Activated T-helper 17 cell treated with anti-CD3 and anti-CD28 coated beads, Interleukin-2, amount 50 U/mL, for 72 hours (primary cell): ENCODE data around the gene TRMT2A. TPM values are rescaled to one million over a fixed set of nuclear protein-coding genes. Genes with fewer than 3 reads are reported as not detected.
"Not testable (repeated sequence)": the region's sequence is repeated elsewhere in the genome, so short reads cannot be mapped to it uniquely, and the experiment has no call there.

ENCODE experiments used
- ATAC-seq: fragments of 150-1000 bp; cut with Tn5 transposase; replicated peaks from 2 replicates; pipeline ENCODE4 v1.10.0; 2021; ENCODE audit warnings: mild to moderate bottlenecking, moderate library complexity
- H3K27ac Mint-ChIP-seq: one replicate; pipeline ENCODE4 v1.8.0; 2022; ENCODE audit warnings: mixed read lengths
- H3K27me3 Mint-ChIP-seq: one replicate; pipeline ENCODE4 v1.8.0; 2022; ENCODE audit warnings: mixed read lengths
- H3K36me3 Mint-ChIP-seq: one replicate; pipeline ENCODE4 v1.8.0; 2022; ENCODE audit warnings: low read depth, mild to moderate bottlenecking, mixed read lengths
- H3K4me1 Mint-ChIP-seq: one replicate; pipeline ENCODE4 v1.8.0; 2022; ENCODE audit warnings: mixed read lengths
- H3K4me3 Mint-ChIP-seq: one replicate; pipeline ENCODE4 v1.8.0; 2022; ENCODE audit warnings: mild to moderate bottlenecking, mixed read lengths
- H3K9me3 Mint-ChIP-seq: one replicate; pipeline ENCODE4 v1.8.0; 2022; ENCODE audit warnings: mixed read lengths
- total RNA-seq, 2 donors: library from RNA; stranded (reverse); gene quantifications; one replicate each; pipeline ENCODE4 v1.2.3, GENCODE V29; 2022

Gene TRMT2A
- total RNA-seq, 2 donors from 2014 or later, result 71.7 to 110 TPM

DNA sequence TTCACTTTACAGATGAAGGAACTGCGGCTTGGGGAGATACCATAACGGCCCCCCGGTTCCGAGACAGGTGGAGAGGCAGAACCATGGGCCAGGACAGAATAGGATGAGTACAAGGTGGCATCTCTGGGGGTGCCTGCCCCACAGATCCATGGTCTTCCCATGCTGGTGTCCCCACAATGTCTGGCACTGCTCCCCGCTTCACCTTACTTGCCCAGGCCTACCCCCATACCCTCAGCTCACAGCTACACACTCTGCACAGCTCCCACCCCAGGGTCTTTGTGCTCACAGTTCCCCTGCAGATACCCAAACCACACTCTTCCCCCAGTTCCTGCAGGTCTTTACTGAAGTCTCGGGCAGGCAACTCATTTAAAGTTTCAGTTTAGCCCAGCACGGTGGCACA, 48.4 kb downstream of the TRMT2A start:
- no peak for ATAC-seq
- Mint-ChIP-seq H3K4me1 (no peaks in the 10 kb centered on the region), H3K9me3 (no peaks in the 10 kb centered on the region), H3K4me3 (no peak overlapping the region), H3K27me3 (no peaks in the 10 kb centered on the region), H3K36me3 (no peaks in the 10 kb centered on the region), H3K27ac (no peak overlapping the region)

DNA sequence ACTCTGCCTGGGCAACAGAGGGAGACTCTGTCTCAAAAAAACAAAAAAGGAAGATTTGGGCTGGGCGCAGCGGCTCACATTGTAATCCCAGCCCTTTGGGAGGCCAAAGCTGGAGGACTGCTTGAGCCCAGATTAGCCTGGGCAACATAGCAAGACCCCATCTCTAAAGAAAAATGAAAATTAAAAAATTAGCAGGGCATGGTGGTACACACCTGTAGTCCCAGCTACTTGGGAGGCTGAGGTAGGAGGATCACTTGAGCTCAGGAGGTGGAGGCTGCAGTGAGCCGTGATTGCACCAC, 49.7 kb downstream of the TRMT2A start:
- not testable (repeated sequence) for H3K27me3 Mint-ChIP-seq, H3K36me3 Mint-ChIP-seq, H3K4me3 Mint-ChIP-seq, H3K4me1 Mint-ChIP-seq, H3K9me3 Mint-ChIP-seq, H3K27ac Mint-ChIP-seq, ATAC-seq

DNA sequence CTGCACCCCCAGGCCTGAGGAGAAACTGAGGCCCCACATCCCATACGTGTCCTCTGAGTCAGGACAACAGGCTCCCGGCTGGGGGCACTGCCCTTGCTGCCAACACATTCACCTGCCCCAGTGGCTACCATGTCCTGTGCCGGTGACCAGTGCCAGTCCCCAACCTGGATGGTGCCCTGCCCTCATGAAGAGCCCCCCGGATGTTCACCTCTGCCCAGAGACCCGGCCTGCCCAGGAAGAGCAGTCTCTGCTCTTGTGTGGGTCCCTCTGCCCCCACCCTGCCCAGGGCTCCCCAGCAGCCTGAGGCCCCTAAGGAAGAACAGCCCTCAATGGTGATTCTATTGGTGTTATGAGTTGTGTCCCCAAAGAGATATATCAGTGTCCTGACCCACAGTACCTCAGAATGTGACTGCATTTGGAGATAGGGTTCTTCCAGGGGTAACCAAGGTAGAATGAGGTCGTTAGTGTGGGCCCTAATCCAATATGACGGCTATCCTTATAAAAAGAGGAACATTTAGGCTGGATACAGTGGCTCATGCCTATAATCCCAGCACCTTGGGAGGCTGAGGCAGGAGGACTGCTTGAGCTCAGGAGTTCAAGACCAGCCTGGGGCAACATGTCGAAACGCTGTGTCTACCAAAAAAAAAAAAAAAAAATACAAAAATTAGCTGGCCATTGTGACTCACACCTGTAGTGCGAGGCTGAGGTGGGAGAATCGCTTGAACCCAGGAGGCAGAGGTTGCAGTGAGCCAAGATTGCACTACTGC, 50.2 kb downstream of the TRMT2A start:
- Mint-ChIP-seq H3K9me3 (no peaks in the 10 kb centered on the region), H3K36me3 (no peaks in the 10 kb centered on the region), H3K27me3 (no peaks in the 10 kb centered on the region), H3K4me1 (no peaks in the 10 kb centered on the region), H3K4me3 (no peak overlapping the region), H3K27ac (no peak overlapping the region)
- no peak for ATAC-seq

DNA sequence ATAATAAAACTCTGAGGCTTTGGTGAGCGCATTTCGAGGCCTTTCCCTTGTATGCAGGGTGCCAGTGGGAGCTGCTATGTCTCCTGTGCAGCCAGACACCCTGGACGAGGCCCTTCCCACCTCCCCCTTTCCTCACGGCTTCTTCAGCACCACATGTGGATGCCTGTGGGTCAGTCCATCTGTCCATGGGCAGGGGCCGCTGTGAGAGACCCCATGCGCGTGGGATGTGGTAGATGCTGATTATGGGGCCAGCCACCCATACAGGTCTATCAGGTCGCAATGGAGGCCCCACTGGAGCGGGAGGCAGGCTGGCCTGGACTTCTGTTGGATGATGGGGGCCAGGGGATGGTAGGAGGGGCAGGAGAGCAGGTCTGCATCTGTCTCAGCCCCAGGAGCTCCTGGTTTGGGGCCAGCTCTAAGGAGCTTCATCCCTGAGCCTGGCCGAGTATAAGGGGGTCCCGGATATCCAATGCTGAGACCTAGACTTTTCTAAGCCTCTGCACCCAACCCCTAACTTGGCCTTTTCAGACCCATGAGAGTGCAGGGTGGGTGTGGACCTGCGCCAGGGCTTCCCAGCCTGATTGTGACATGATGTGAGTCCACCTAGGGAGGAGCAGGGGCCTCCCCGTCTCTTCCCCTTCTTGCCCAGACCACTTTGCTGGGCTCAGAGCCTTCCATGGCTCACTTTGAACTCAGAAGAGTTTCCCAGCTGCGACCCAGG, 51.0 kb downstream of the TRMT2A start:
- H3K4me3 Mint-ChIP-seq, result no peak overlapping the region
- H3K27me3 Mint-ChIP-seq, result no peaks in the 10 kb centered on the region
- no peak overlapping the region for H3K27ac Mint-ChIP-seq
- ATAC-seq, result no peak
- H3K36me3 Mint-ChIP-seq, result no peaks in the 10 kb centered on the region
- no peaks in the 10 kb centered on the region for H3K9me3 Mint-ChIP-seq
- H3K4me1 Mint-ChIP-seq, result no peaks in the 10 kb centered on the region

DNA sequence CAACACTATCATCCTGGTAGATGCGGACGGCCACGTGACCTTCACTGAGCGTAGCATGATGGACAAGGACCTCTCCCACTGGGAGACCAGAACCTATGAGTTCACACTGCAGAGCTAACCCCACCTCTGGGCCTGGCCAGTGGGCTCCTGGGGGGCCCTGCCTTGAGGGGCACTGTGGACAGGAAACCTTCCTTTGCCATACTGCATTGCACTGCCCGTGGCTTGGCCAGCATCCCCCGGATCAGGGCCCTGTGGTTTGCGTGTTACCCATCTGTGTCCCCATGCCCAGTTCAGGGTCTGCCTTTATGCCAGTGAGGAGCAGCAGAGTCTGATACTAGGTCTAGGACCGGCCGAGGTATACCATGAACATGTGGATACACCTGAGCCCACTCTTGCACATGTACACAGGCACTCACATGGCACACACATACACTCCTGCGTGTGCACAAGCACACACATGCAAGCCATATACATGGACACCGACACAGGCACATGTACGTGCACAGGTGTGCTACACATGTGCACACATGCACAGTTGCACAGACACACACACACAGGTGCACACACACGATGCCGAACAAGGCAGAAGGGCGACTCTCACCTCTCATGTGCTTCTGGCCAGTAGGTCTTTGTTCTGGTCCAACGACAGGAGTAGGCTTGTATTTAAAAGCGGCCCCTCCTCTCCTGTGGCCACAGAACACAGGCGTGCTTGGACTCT, 52.3 kb downstream of the TRMT2A start:
- no peak for ATAC-seq
- Mint-ChIP-seq H3K27me3 (no peaks in the 10 kb centered on the region), H3K9me3 (no peaks in the 10 kb centered on the region)

DNA sequence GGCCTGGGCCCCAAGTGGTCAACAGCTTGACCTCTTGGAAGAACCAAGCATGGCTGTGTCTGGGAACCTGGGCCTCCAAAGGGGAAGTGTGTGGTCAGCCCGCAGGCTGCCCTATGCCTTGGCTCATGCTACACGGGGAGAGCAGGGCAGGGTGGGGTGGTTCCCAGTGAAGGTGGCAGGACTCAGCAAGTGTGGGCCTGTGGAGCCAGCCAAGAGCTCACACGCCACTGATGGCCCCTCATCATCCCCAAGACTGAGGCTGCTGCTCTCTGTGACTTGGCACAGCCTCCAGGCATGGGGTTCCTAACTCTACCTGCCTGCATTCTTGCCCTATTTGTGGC, 52.9 kb downstream of the TRMT2A start:
- H3K9me3 Mint-ChIP-seq, result no peaks in the 10 kb centered on the region
- H3K27me3 Mint-ChIP-seq, result no peaks in the 10 kb centered on the region
- peaks cover under 1% of the 10 kb centered on the region for H3K36me3 Mint-ChIP-seq
- no peak overlapping the region for H3K27ac Mint-ChIP-seq
- no peak for ATAC-seq
- H3K4me3 Mint-ChIP-seq, result no peak overlapping the region
- H3K4me1 Mint-ChIP-seq, result no peaks in the 10 kb centered on the region

More for the DNA sequence above, 52.3 kb downstream of the TRMT2A start:
- Mint-ChIP-seq H3K27ac (no peak overlapping the region), H3K36me3 (no peaks in the 10 kb centered on the region), H3K4me1 (no peaks in the 10 kb centered on the region), H3K4me3 (no peak overlapping the region)

DNA sequence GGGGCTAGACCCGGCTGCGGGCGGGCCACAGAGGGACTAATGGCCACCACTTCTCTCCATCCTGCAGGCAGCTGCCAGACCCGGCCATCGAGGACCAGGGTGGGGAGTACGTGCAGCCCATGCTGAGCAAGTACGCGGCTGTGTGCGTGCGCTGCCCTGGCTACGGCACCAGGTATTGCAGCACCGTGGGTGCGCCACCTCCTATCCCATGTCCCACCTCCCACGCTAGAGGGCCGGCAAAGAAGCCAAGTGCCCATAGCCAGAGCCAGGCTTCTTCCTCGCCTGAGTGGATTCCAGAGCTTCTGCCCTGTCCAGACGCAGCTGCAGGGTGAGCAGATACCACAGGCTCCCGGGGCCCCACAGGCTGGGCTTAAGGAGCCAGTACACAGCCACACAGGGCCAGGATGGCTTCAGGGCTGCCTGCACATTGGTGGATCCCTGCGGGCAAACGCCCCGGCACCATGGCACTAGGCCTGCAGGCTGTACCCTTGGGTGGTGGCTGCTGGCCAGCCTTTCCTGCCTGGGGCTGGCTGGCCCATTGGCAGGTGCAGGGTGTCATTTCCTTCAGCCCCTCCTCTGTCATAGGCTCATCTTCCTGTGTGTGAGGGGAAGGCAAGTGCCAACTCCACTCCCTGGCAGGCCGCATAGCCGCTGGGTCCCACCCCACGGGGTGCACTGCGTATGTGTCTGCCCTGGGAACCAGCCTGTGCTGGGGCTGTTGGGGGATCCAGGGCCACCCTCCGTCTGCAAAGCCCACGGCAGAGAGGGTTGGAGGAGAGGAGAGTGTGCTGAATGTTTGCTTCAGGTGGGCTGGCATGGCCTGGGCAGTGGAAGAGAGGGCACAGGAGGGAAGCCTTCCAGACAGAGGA, 53.5 kb downstream of the TRMT2A start:
- Mint-ChIP-seq H3K4me1 (no peaks in the 10 kb centered on the region), H3K36me3 (peaks cover 7% of the 10 kb centered on the region), H3K9me3 (no peaks in the 10 kb centered on the region), H3K27ac (no peak overlapping the region), H3K4me3 (no peak overlapping the region), H3K27me3 (no peaks in the 10 kb centered on the region)
- no peak for ATAC-seq

DNA sequence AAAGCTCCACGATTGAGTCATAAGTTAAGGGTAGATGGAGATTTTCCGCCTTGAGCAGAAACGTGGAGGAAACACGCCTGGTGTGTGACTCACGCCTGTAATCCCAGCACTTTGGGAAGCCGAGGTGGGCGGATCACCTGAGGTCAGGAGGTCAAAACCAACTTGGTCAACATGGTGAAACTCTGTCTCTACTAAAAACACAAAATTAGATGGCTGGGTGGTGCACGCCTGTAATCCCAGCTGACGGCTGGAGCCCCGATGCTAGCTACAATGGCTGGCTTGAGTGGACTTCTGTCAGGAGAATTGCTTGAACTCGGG, 54.3 kb downstream of the TRMT2A start:
- H3K36me3 Mint-ChIP-seq, result peaks cover 15% of the 10 kb centered on the region
- H3K27me3 Mint-ChIP-seq, result no peaks in the 10 kb centered on the region
- no peak overlapping the region for H3K27ac Mint-ChIP-seq
- no peak overlapping the region for H3K4me3 Mint-ChIP-seq
- H3K9me3 Mint-ChIP-seq, result no peaks in the 10 kb centered on the region
- no peaks in the 10 kb centered on the region for H3K4me1 Mint-ChIP-seq
- no peak for ATAC-seq

DNA sequence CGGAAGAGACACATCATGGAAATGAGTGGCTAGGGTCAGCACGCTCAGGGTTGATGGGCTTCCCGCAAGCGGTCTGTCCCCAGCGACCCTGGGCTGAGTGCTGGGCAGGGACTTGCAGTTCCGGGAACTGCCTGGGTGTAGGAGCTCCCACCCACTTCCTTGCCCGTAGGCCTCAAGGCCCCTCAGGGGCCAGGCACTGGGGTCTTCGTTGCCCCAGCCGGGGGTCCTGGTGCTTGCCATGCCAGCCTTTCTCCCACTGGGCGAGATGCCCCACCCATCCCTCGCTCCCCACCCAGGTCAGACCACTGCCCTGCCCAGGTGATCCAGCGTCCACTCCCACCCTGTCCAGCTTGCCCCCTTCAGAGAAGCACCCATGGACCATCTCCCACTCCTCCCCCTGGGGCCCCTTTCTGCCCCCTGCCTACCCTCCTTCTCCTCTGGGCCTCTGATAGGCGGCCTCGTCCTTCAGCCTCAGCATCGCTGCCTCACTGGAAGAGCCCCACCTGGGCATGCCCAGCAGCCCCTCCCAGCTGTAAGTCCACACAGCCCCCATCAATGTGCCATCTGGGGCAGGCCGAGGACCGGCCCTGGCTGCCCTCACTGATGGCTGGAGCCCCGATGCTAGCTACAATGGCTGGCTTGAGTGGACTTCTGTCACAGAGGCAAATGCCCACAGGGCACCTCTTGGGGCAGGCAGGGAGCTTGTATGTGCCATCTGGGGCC, 54.8 kb downstream of the TRMT2A start:
- no peak overlapping the region for H3K4me3 Mint-ChIP-seq
- H3K27ac Mint-ChIP-seq, result no peak overlapping the region
- no peaks in the 10 kb centered on the region for H3K27me3 Mint-ChIP-seq
- no peak for ATAC-seq
- H3K36me3 Mint-ChIP-seq, result peaks cover 17% of the 10 kb centered on the region
- H3K9me3 Mint-ChIP-seq, result no peaks in the 10 kb centered on the region
- no peaks in the 10 kb centered on the region for H3K4me1 Mint-ChIP-seq

Other genes with a start within 250 kb of the TRMT2A start
- 100 to 1,000 TPM in 1 of 2 donors, 10 to 100 TPM in 1; 53.4 to 133 TPM for gene COMT, start 175.5 kb downstream of the TRMT2A start, total RNA-seq
- gene TXNRD2, start 175.4 kb downstream of the TRMT2A start, total RNA-seq, result 10 to 100 TPM; 14.1 to 21.4 TPM
- gene ARVCF, start 100.4 kb downstream of the TRMT2A start, total RNA-seq, result 1 to 10 TPM; 1.0 to 1.2 TPM
- gene TANGO2, start 96.1 kb downstream of the TRMT2A start, total RNA-seq, result 10 to 100 TPM; 19.3 to 28.2 TPM
- 10 to 100 TPM; 42.8 to 43.2 TPM for gene DGCR8, start 37.0 kb downstream of the TRMT2A start, total RNA-seq
- gene RANBP1, start 1.1 kb downstream of the TRMT2A start, total RNA-seq, result 100 to 1,000 TPM; 187 to 421 TPM
- gene ZDHHC8, start 14.6 kb upstream of the TRMT2A start, total RNA-seq, result 10 to 100 TPM; 23.4 to 59.7 TPM
- gene CCDC188, start 33.8 kb upstream of the TRMT2A start, total RNA-seq, result under 1 TPM; 0.32 to 0.77 TPM
- 1 to 10 TPM; 1.4 to 2.6 TPM for gene RTN4R, start 151.1 kb upstream of the TRMT2A start, total RNA-seq
- gene DGCR6L, start 202.8 kb upstream of the TRMT2A start, total RNA-seq, result 10 to 100 TPM; 20.5 to 29.2 TPM